IMR-90 (cell line): ENCODE measurements around the gene NOBOX. TPM values are rescaled to one million over a fixed set of nuclear protein-coding genes. Genes with fewer than 3 reads are reported as not detected.

Experiments used
- ATAC-seq: fragments of 200-7000 bp; cut with Tn5 transposase; 2 replicates; pipeline ENCODE4 v1.9.1; 2020; ENCODE audit warnings: low read depth, mild to moderate bottlenecking, moderate library complexity
- BruUV-seq: library from RNA; stranded (reverse); fragments of 400-500 nt; replicated peaks from 2 replicates; lab custom pipeline; 2021; lab: Mats Ljungman, UMichigan
- CTCF ChIA-PET: fragments of 300-600 bp; formaldehyde crosslinking; extraction: SDS; loops from one replicate; lab custom pipeline; 2021; ENCODE audit warnings: antibody characterized with exemption; lab: Yijun Ruan, JAX
- POLR2A ChIA-PET: fragments of 300-600 bp; sonication (Branson Sonifier 250); formaldehyde crosslinking; loops from one replicate; lab custom pipeline; 2022; ENCODE audit warnings: antibody characterized with exemption; ENCODE audit not compliant: unreplicated experiment; lab: Charles Lee
- DNase-seq: peaks from one replicate; pipeline ENCODE4 v3.0.0; 2013
- H2AFZ ChIP-seq: replicated peaks from 2 replicates; pipeline ENCODE3; 2013; ENCODE audit warnings: low read length, mild to moderate bottlenecking; ENCODE audit not compliant: poor library complexity
- H2AK5ac ChIP-seq: 2 replicates; pipeline ENCODE4 v1.6.1; 2013; ENCODE audit warnings: low read depth, low read length, inconsistent platforms
- H2AK9ac ChIP-seq: replicated peaks from 2 replicates; pipeline ENCODE3; 2013; ENCODE audit warnings: mild to moderate bottlenecking, low read depth, low read length, moderate library complexity; ENCODE audit not compliant: poor library complexity
- H2BK120ac ChIP-seq: 2 replicates; pipeline ENCODE4 v1.6.1; 2013; ENCODE audit warnings: low read depth, low read length, inconsistent platforms
- H2BK15ac ChIP-seq: 3 replicates; pipeline ENCODE4 v1.6.1; 2013; ENCODE audit warnings: low read depth, low read length, inconsistent platforms
- H2BK20ac ChIP-seq: 2 replicates; pipeline ENCODE4 v1.6.1; 2013; ENCODE audit warnings: low read depth, mild to moderate bottlenecking, inconsistent platforms, low read length, moderate library complexity
- H2BK5ac ChIP-seq: 2 replicates; pipeline ENCODE4 v1.6.1; 2013; ENCODE audit warnings: mild to moderate bottlenecking, low read depth, low read length, inconsistent platforms; ENCODE audit not compliant: poor library complexity, severe bottlenecking
- H3K14ac ChIP-seq: replicated peaks from 2 replicates; pipeline ENCODE4 v1.6.1; 2013; ENCODE audit warnings: low read depth, low read length, inconsistent platforms
- H3K18ac ChIP-seq: 2 replicates; pipeline ENCODE4 v1.6.1; 2013; ENCODE audit warnings: low read depth, low read length, control low read depth
- H3K23ac ChIP-seq: 2 replicates; pipeline ENCODE4 v1.6.1; 2013; ENCODE audit warnings: low read depth, low read length, inconsistent platforms
- H3K27ac ChIP-seq: 2 replicates; pipeline ENCODE4 v1.5.1; 2013; ENCODE audit warnings: mild to moderate bottlenecking, control low read depth, low read length; ENCODE audit not compliant: insufficient read depth
- H3K27me3 ChIP-seq: 2 replicates; pipeline ENCODE4 v1.6.1; 2013; ENCODE audit warnings: low read length; ENCODE audit not compliant: control insufficient read depth, insufficient read depth
- H3K36me3 ChIP-seq: 2 replicates; pipeline ENCODE4 v1.6.1; 2013; ENCODE audit warnings: low read length, mixed read lengths; ENCODE audit not compliant: control insufficient read depth, insufficient read depth
- H3K4ac ChIP-seq: 2 replicates; pipeline ENCODE4 v1.6.1; 2013; ENCODE audit warnings: low read depth, low read length, inconsistent platforms
- H3K4me1 ChIP-seq: 2 replicates; pipeline ENCODE4 v1.6.1; 2013; ENCODE audit warnings: low read length, mixed read lengths; ENCODE audit not compliant: control insufficient read depth, insufficient read depth
- H3K4me2 ChIP-seq: 2 replicates; pipeline ENCODE4 v1.6.1; 2013; ENCODE audit warnings: low read depth, mild to moderate bottlenecking, control low read depth, low read length, moderate library complexity
- H3K4me3 ChIP-seq: 2 replicates; pipeline ENCODE4 v1.5.1; 2013; ENCODE audit warnings: low read depth, mild to moderate bottlenecking, control low read depth, low read length, moderate library complexity; ENCODE audit not compliant: insufficient read depth
- H3K56ac ChIP-seq: 2 replicates; pipeline ENCODE4 v1.6.1; 2013; ENCODE audit warnings: low read length, inconsistent platforms; ENCODE audit not compliant: insufficient read depth; ENCODE audit errors: extremely low read depth
- H3K79me1 ChIP-seq, 2 experiments: 2 replicates each; pipeline ENCODE4 v1.6.1; 2013; ENCODE audit warnings: low read length in 2 of 2, inconsistent platforms in 1 of 2, low read depth in 1 of 2
- H3K9ac ChIP-seq: 2 replicates; pipeline ENCODE4 v1.6.1; 2013; ENCODE audit warnings: low read depth, low read length, control low read depth
- H3K9me1 ChIP-seq: 2 replicates; pipeline ENCODE4 v1.6.1; 2013; ENCODE audit warnings: low read length, inconsistent platforms; ENCODE audit not compliant: insufficient read depth
- H3K9me3 ChIP-seq: 2 replicates; pipeline ENCODE4 v1.6.1; 2013; ENCODE audit warnings: low read length; ENCODE audit not compliant: control insufficient read depth, insufficient read depth
- H4K20me1 ChIP-seq: 2 replicates; pipeline ENCODE4 v1.6.1; 2013; ENCODE audit warnings: low read length, inconsistent platforms; ENCODE audit not compliant: insufficient read depth
- H4K5ac ChIP-seq: 2 replicates; pipeline ENCODE4 v1.6.1; 2013; ENCODE audit warnings: mild to moderate bottlenecking, low read depth, low read length, control low read depth
- H4K8ac ChIP-seq, 2 experiments: 2 replicates each; pipeline ENCODE4 v1.6.1; 2013; ENCODE audit warnings: low read depth in 2 of 2, low read length in 2 of 2, control low read depth in 1 of 2, inconsistent platforms in 1 of 2
- H4K91ac ChIP-seq: 2 replicates; pipeline ENCODE4 v1.6.1; 2013; ENCODE audit warnings: low read depth, low read length, inconsistent platforms; ENCODE audit not compliant: insufficient read depth
- BHLHE40 ChIP-seq: fragments of 150-350 bp; IDR thresholded peaks from 2 replicates; pipeline ENCODE4 v1.6.1; 2016; ENCODE audit warnings: mild to moderate bottlenecking, low read depth, low read length
- CEBPB ChIP-seq: IDR thresholded peaks from 2 replicates; pipeline ENCODE4 v1.6.1; 2012; ENCODE audit warnings: low read depth, low read length, improper control_type of control experiment
- CTCF ChIP-seq: conservative IDR thresholded peaks from 2 replicates; pipeline ENCODE4 v1.5.1; 2012; ENCODE audit warnings: mild to moderate bottlenecking, low read depth, low read length, improper control_type of control experiment
- ELK1 ChIP-seq: fragments of 150-350 bp; IDR thresholded peaks from 2 replicates; pipeline ENCODE4 v1.6.1; 2016; ENCODE audit warnings: low read depth, mild to moderate bottlenecking, low read length, moderate library complexity, borderline replicate concordance
- FOS ChIP-seq: fragments of 150-350 bp; IDR thresholded peaks from 2 replicates; pipeline ENCODE4 v1.6.1; 2016; ENCODE audit warnings: low read depth, low read length
- MAFK ChIP-seq: IDR thresholded peaks from 2 replicates; pipeline ENCODE4 v1.6.1; 2012; ENCODE audit warnings: low read depth, low read length, improper control_type of control experiment
- MAZ ChIP-seq: IDR thresholded peaks from 2 replicates; pipeline ENCODE4 v1.6.1; 2012; ENCODE audit warnings: low read depth, mild to moderate bottlenecking, low read length, improper control_type of control experiment, moderate library complexity, borderline replicate concordance
- NFE2L2 ChIP-seq: fragments of 150-350 bp; IDR thresholded peaks from 2 replicates; pipeline ENCODE4 v1.6.1; 2016; ENCODE audit warnings: low read depth, mild to moderate bottlenecking, low read length
- POLR2A ChIP-seq: IDR thresholded peaks from 2 replicates; pipeline ENCODE4 v1.6.1; 2012; ENCODE audit warnings: mild to moderate bottlenecking, low read depth, low read length
- RAD21 ChIP-seq: IDR thresholded peaks from 2 replicates; pipeline ENCODE4 v1.6.1; 2012; ENCODE audit warnings: low read length, improper control_type of control experiment
- RCOR1 ChIP-seq: IDR thresholded peaks from 2 replicates; pipeline ENCODE4 v1.6.1; 2012; ENCODE audit warnings: mild to moderate bottlenecking, low read length, improper control_type of control experiment; ENCODE audit not compliant: insufficient replicate concordance
- RFX5 ChIP-seq: IDR thresholded peaks from 2 replicates; pipeline ENCODE4 v1.8.0; 2012; ENCODE audit warnings: low read depth, mild to moderate bottlenecking, low read length, moderate library complexity
- SMC3 ChIP-seq: fragments of 150-350 bp; IDR thresholded peaks from 2 replicates; pipeline ENCODE4 v1.6.1; 2016; ENCODE audit warnings: low read depth, mild to moderate bottlenecking, antibody characterized with exemption, low read length, moderate library complexity
- dilution Hi-C: fragments of 300-500 bp; cut with HindIII; formaldehyde crosslinking; loops from one replicate; pipeline ENCODE4 v1.14.3; 2018; ENCODE audit warnings: low sequenced_read_pairs; ENCODE audit not compliant: unreplicated experiment
- in situ Hi-C: fragments of 300-500 bp; cut with MboI; formaldehyde crosslinking; loops from 3 replicates; pipeline ENCODE4 v1.14.3; 2019; ENCODE audit warnings: low sequenced_read_pairs, inconsistent platforms, mixed read lengths
- intact Hi-C: fragments of 100-400 bp; cut with micrococcal nuclease; formaldehyde crosslinking; loops from 2 replicates; pipeline ENCODE4 v1.10.0; 2022
- polyA plus RNA-seq, 3 experiments: library from polyadenylated mRNA; depleted of rRNA; stranded (reverse); fragments of >200 nt; gene quantifications; 2 replicates each; pipeline ENCODE4 v1.2.3, GENCODE V29; 2012; ENCODE audit warnings: low replicate concordance in 1 of 3
- total RNA-seq: library from RNA; depleted of rRNA; stranded (reverse); fragments of >200 nt; gene quantifications from 2 replicates; pipeline ENCODE4 v1.2.3, GENCODE V29; 2012
- TF ChIP-seq, protein P1 (sequence below): fragments of 150-350 bp; IDR thresholded peaks from 2 replicates; pipeline ENCODE4 v1.6.1; 2017; ENCODE audit warnings: mild to moderate bottlenecking, antibody characterized with exemption, low read length, low read depth

NOBOX gene
- total and polyA plus RNA-seq, 2 of the 4 experiments (the other 2 are of a cell fraction) = not detected

GRCh38 chr7:144416341-144416740 lies 12.8 kb upstream of the NOBOX start:
- Histone ChIP-seq H3K9me1 (no peaks in the 10 kb centered on the region), H3K27ac (no peak overlapping the region), H3K9me3 (no peaks in the 10 kb centered on the region), H2AK9ac (no peak overlapping the region), H4K8ac (no peak overlapping the region), H3K4ac (no peak overlapping the region), H4K91ac (no peak overlapping the region), H2AFZ (no peak overlapping the region), H4K20me1 (no peaks in the 10 kb centered on the region), H3K4me2 (no peak overlapping the region), H3K56ac (no peak overlapping the region), H3K23ac (no peak overlapping the region), H3K18ac (no peak overlapping the region), H2AK5ac (no peak overlapping the region), H3K9ac (no peak overlapping the region), H3K14ac (no peak overlapping the region), H3K79me1 (no peaks in the 10 kb centered on the region), H2BK120ac (no peak overlapping the region), H3K27me3 (no peaks in the 10 kb centered on the region), H2BK20ac (no peak overlapping the region), H4K5ac (no peak overlapping the region), H3K36me3 (no peaks in the 10 kb centered on the region), H3K4me1 (no peaks in the 10 kb centered on the region), H2BK5ac (no peak overlapping the region), H2BK15ac (no peak overlapping the region), H3K4me3 (no peak overlapping the region)
- intact Hi-C loops = no loop called here
- POLR2A ChIA-PET = no interaction called here
- no TSS peak for BruUV-seq
- ATAC-seq (no peak), DNase-seq (no peak)
- dilution Hi-C loops = no loop called here
- no peak for TF ChIP-seq BHLHE40
- no peak for TF ChIP-seq CEBPB
- TF ChIP-seq NFE2L2 = no peak
- TF ChIP-seq MAZ = no peak
- TF ChIP-seq RAD21 = no peak
- no peak for TF ChIP-seq CTCF
- TF ChIP-seq, protein P1, sequence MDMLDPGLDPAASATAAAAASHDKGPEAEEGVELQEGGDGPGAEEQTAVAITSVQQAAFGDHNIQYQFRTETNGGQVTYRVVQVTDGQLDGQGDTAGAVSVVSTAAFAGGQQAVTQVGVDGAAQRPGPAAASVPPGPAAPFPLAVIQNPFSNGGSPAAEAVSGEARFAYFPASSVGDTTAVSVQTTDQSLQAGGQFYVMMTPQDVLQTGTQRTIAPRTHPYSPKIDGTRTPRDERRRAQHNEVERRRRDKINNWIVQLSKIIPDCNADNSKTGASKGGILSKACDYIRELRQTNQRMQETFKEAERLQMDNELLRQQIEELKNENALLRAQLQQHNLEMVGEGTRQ = no peak
- TF ChIP-seq MAFK = no peak
- TF ChIP-seq RCOR1 = no peak
- no peak for TF ChIP-seq POLR2A
- TF ChIP-seq SMC3 = no peak
- TF ChIP-seq FOS = no peak
- TF ChIP-seq ELK1 = no peak
- TF ChIP-seq RFX5 = no peak
- CTCF ChIA-PET = no interaction called here
- in situ Hi-C loops = no loop called here
